Vagina (tissue), 2 donors: ENCODE measurements around the gene EXOC6.

Source experiments
- CTCF ChIP-seq, 3 experiments: fragments of 450-650 bp in 2 of 3; fragments of 200-600 bp in 1 of 3; sonication (generic) in 1 of 3; IDR thresholded peaks; one replicate each; pipeline ENCODE4 v1.5.1; 2017 to 2019; ENCODE audit warnings: antibody characterized with exemption in 3 of 3, mild to moderate bottlenecking in 2 of 3, moderate library complexity in 2 of 3
- POLR2A ChIP-seq, 2 donors: fragments of 450-650 bp; IDR thresholded peaks; one replicate each; pipeline ENCODE4 v1.6.1; 2017; ENCODE audit warnings: antibody characterized with exemption in 2 of 2, mild to moderate bottlenecking in 2 of 2, moderate library complexity in 2 of 2
- POLR2AphosphoS5 ChIP-seq, 2 donors: sonication (generic); formaldehyde crosslinking; IDR thresholded peaks; one replicate each; pipeline ENCODE4 v1.9.0; 2017; ENCODE audit warnings: antibody characterized with exemption in 2 of 2, mild to moderate bottlenecking in 2 of 2, low read depth in 1 of 2; ENCODE audit not compliant: insufficient read depth in 1 of 2

DNA sequence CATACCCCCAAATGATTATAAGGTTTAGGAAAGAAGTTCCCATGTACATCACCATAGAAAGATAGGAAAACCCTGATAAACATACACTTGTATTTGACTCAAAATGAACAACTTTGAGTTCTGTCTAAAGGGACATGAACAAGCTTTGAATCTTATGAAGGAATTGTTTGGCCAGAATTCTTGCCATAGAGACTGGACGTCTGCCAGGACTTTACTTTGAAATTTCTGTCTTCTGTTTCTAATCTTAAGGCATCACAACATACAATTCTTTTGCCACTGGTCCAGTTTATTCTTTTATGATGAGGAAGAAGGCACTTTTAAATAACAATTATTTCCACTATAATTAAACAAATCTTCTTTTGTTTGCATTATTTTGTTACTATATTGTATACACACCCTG is 186.1 kb downstream of the EXOC6 start:
- no peak for TF ChIP-seq CTCF (IDR thresholded peaks at IDR 0.05)
- TF ChIP-seq POLR2A (IDR thresholded peaks at IDR 0.05): no peak
- no peak for TF ChIP-seq POLR2AphosphoS5 (IDR thresholded peaks at IDR 0.05; ENCODE audit: insufficient read depth in 1 of 2, low read depth in 1 of 2)
